NCI-H460 (cell line): ENCODE measurements around the gene SMARCAL1. TPM values are rescaled to one million over a fixed set of nuclear protein-coding genes. Genes with fewer than 3 reads are reported as not detected.

ENCODE experiments used
- DNase-seq: peaks from one replicate; pipeline ENCODE4 v3.0.0-alpha.2; 2016; ENCODE audit warnings: low read depth; ENCODE audit errors: extremely low read depth
- total RNA-seq: library from RNA; depleted of rRNA; stranded (reverse); fragments of >200 nt; shearing (Covaris generic); gene quantifications from 2 replicates; pipeline ENCODE4 v1.2.3, GENCODE V29; 2014

Gene SMARCAL1
- total RNA-seq, 1 experiment from 2014 or later, result 11.3 TPM

DNA sequence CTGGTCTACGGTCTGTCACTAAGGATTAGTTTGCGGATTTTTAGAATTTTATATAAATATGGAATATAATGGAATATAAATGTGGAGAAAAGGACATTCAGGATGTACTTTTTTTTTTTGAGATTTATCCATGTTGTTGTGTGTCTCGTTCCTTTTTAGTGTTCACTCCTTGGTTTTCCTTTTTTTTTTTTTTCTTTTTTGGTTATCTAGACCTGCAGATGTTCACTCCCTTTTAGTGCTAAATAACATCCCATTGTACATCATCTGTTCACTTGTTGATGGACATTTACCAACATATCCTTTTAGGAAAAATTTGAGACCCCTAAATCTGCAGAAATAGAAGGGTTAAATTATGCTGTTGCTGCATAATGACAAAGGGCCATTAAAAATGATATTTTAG, 60.9 kb downstream of the SMARCAL1 start:
- DNase-seq, result no peak

DNA sequence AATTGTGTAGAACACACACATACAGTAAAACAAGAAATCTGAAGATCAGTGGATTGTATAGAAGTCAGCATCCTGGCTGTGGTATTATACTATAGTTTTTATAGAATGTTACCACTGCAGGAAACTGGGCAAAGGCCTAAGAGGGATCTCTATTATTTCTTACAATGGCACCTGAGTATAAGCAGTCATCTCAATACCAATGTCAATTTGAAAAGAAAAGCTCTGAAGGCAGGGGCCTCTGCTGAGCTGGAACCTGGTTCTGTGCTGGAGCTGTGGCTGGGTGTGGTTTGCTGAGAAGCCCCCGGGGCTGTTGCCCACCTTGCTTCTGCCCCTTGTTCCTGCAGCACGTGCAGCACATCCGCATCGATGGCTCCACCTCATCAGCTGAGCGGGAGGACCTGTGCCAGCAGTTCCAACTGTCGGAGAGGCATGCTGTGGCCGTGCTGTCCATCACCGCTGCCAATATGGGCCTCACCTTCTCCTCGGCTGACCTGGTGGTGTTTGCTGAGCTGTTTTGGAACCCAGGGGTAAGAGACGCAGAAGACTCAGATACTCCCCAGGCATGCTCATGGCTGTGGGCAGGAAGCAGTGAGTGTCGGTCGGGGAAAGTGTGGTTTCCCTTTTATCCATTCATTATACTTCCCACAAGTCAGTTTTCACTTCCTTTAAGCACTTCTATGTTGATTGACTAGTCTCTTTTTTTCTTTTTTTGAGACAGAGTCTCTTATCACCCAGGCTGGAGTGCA, 62.8 kb downstream of the SMARCAL1 start:
- DNase-seq, result no peak

DNA sequence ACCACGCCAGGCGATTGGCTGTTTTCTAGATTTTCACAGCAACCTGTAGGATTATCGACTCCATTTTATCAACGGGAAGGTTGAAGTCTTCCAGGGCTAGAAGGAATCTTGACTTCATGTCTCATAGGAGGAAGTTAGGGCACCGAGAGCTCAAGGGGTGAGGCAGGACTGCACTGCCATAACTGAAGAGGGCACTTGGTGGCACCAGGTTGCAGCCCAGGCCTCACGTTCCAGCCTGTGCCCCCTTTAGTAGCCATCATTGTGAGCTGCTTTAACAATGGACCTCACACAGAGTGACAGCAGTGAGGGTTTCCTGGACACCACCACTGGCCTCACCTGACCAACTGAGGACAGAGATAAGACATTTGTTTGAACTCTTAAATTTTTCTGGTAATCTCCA, 63.5 kb downstream of the SMARCAL1 start:
- DNase-seq, result no peak

DNA sequence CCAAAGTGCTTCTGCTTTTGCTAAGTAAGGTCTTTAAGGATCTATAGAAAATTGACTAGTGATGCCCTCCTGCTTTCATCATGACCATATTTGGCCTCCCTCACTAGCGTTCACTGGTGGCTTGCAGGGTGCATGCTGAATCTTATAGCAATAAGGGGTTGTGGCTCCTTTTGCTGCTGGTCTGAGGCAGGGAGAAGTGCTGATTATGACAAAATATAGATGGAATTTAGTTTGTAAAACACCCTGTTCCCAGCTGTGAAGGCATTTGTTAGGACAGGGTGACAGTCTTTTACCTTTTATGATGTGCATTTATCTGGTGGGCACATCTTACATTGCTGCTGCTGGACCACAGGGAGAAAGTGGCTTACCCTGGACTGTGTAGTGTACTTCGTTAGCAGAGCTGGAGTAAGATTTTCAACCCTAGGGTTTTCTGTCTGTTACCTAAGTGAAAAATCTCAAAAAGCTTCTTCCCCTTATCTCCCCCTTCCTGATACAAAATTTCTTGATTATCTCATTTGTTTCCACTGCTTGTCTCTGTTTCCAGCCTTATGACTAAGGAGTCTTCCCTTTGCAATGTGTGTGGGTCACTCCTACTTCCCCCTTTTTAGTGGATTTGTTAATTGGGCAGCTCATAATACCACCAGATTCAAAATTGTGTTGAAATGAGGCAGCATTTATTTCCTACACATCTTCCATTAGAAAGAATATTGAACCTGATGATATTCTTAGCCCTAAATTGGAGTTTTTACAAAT, 65.2 kb downstream of the SMARCAL1 start:
- DNase-seq, result no peak

DNA sequence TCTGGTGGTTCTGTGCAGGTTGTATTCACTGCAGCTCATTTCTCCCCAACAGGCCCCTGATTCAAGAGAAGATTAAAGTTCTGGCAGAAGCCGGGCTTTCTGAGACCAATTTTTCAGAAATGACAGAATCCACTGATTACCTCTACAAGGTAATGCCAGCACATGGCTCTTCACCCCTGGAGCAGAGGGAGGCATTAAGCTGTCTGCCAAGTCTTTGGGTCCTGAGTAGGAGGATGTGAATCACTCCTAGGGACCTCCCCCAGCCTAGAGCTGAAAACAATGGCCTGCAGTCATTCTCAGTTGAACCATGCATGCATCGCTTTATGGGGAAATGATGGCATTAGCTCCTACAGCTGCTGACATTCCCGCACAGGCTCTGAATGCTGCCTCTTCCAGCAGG, 65.9 kb downstream of the SMARCAL1 start:
- no peak for DNase-seq

DNA sequence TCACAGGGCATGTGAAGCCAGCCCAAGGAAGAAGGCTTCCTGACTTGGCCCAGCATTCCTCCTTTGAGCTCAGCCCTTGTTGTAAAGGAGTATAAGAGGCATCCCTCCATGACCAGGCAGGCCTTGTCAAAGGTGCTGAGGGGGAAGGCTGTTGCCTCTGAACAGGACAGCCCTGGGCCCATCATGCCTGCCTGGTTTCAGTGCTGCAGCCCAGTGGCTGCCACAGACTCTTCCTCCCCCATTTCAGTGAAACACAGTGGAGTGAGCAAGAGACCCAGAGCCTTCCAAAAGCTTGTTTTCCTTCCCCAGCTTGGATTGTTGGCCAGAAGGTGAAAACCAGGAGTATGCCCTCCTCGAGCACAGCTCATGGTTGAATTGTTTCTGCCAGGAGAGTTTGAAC, 66.5 kb downstream of the SMARCAL1 start:
- no peak for DNase-seq

DNA sequence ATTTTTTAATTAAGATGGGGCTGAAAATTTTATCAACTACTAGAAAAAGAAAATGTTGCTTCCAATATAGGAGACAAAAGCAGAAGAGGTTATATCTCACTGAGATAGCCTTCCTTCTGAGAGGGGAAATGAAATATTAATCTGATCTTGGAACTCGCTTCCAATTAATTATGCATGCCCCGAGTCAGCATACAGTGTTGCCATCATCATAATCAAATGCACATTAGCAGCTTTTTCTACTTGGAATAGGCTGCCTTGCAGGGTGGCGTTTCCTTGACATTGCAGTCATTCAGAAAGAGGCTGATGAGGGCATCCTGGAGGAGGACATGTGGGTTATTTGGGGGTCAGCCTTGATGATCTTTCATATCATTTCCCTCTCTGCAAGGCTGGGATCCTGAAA, 67.9 kb downstream of the SMARCAL1 start:
- no peak for DNase-seq

DNA sequence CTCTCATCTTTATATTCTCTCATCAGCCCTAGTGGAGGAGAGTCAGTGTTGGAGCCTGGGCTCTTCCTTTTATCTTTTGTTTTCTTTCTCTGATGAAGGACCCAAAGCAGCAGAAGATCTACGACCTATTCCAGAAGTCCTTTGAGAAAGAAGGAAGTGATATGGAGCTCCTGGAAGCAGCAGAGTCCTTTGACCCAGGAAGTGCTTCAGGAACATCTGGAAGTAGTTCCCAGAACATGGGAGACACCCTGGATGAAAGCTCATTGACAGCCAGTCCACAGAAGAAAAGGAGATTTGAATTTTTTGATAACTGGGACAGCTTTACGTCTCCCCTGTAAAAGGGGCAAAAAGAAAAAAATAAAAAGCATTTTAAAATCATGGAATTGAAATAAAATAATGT, 70.4 kb downstream of the SMARCAL1 start:
- no peak for DNase-seq

DNA sequence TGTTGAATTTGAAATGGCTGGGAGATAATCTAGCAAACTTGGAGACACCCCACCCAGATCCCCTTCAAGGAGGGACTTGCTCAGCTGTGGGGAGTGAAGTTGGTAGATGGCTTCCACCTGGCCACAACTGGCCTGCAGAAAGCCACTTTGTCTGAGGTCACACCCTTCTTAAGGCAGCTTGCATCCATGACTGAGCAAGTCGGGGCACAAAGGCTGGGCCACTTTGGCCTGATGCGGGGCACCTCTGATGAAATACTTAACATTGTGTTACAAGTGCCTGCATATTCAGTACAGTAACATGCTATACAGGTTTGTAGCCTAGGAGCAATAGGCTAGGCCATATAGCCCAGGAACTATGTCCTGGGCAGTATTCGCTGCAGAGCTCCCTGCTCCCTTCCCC, 73.0 kb downstream of the SMARCAL1 start:
- DNase-seq, result no peak

DNA sequence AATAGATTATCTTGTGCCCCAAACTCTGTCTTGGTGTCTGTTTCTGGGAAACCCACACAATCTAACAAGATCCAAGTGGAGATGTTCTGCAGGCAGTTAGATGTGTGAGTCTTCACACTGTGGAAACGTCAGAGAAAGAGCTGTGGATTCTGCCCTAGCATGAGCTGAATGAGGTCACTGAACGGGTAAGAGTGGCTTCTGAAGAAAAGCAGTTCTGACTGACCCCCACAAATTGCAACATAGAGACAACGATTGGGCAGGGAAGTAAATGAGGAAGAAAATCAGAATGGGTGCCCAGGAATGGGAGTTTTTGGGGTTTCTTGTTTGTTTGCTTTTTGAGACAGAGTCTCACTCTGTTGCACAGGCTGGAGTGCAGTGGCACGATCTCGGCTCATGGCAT, 73.5 kb downstream of the SMARCAL1 start:
- no peak for DNase-seq

DNA sequence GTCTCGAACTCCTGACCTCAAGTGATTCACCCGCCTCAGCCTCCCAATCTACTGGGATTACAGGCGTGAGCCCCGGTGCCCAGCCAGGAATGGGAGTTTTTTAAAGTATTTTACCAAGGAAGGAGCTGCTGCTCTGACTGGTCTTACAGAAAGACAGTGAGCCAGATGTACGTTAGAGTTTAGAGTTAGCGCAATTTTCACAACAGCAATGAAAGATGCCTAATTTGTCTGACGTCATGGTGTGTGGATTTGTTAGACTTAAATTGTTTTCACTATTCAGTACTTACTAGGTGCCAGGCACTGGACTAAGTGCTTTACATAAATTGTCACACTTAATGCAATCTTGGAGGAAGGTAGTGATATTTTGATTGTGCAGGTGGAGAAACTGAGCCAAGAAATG, 74.0 kb downstream of the SMARCAL1 start:
- no peak for DNase-seq

DNA sequence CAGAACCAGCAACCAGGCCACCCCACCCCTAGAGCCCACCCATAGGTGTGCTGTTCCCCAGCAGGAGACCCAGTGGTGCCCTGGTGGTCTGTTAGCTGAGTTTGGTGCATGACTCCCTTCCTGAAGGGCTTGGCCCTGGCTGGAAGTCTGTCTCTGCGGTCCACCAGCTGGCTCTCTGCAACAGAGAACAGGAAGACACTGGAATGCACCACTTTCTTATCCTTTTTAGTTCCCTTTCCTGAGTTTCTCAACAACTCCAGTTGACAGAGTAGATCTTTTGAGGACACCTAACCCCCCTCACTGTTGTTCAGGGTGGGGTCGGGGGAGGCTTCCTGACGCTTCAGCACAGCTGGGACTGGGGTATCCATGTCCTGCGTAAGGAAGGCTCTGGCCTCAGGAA, 74.4 kb downstream of the SMARCAL1 start:
- DNase-seq, result no peak

DNA sequence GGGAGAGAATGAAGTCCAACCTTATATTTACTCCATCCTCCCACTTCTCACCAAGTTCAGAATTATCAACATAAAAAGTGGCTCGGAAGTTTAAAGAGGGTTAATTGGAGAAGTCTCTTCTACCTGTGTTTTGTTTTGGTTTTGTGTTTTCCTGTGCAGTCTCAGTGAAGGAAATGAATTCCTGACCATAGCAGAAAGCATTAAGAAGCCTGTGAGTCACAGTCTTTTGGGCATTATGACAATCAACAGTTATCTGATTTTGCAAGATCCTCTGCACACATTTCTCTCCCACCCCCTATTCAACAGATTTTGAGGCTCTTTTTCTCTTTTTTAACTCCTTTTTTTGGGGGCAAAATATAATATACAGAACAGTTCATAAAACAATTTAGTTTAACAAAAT, 77.8 kb downstream of the SMARCAL1 start:
- DNase-seq, result no peak

DNA sequence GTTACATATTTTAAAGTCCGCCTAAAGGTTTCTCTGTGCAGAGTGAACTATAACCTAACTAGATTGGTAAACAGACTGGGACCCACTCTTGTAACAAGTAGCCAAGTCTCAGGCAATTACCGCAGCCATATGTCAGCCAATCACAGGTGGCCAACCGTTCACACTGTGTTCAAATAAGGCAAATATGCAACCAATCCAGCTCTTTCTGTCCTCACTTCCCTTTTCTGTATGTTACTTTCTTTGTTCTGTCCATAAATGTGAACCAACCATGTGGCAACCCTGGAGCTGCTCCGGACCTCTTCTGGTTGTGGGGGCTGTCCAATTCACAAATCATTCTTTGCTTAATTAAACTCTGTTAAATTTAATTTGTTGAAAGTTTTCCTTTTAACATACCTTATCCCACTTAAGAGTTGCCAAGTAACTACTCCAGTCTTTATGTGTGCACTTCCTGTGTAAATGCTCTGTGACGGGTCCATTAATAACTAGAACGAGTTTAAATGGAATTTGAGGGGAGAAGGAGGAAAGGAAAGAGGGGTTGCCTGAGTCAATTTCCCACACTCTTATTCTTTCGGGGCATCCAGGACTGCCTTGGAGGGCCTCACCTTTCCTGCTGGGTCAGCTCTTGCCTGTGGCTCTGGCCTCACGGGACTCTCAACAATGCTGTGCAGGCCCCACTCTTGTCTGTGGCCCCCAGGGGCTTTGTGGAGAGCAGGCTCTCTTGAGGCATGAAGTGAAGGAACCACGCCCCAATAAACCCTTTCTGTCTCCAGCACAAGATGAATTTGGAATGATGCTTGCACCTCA, 79.7 kb downstream of the SMARCAL1 start:
- no peak for DNase-seq

DNA sequence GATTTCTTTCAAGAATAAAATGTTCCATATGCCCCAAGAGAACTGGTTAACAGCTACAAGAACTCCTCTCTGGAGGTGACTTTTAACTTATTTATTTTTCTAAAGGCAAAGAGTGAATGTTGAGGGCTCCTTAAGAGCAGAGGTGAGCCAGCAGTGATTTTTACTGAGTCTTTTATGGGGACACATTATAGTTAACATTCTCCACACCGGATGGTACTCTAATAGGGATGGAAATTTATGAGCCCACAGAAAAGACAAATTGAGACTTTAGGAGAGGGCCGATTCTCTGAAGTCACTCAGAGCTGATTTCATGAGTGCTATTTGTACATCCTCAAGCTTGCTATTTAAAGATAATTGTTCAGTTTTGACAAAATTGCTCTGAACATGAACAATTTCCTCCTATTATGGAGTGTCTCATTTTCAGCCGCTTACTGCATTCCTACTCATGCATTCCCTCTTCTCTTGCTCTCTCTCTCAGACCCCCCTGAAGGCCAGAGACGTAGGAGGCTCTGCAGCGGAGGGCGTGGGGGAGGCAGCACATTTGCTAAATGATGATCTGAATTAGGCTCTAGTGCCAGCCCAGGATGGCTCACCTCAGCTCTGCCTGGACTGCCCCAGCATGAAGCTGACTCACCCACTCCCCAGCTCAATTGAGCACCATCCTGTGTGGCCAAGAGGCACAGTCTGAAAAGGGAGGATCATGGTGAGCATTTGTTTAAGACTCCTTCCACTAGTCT, 80.5 kb downstream of the SMARCAL1 start:
- no peak for DNase-seq

DNA sequence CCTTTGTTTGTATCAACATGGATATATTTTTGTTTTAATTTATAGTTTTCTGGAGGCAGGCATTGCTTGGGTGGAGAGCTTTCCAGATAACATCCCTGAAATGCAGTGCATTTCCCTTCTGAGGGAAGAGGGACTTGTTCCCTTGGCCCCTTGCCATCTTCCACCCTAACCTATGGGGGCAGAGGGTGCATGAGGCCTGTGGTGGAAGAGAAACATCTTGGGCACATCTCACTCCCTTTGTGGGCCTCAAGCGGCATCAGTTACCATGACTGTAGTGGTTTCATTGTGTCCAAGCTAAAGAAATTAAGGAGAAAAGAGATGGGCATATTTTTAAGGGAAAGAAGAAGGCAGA, 81.0 kb downstream of the SMARCAL1 start:
- no peak for DNase-seq

DNA sequence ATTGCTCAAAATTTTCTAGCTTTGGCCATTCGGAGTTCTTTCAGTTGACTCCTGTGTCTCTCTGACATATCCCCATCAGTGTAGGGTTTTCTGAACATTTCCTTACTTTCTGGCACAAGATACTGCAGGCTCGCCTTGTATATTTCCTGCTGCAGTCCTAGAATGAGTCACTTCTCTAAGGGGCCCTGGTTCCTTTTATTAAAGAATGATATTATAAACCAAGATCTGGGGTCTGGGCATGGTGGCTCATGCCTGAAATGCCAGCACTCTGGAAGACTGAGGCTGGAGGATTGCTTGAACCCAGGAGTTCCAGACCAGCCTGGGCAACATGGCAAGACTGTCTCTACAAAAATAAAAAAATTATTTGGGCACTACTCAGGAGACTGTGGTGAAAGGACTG, 83.4 kb downstream of the SMARCAL1 start:
- DNase-seq, result no peak

DNA sequence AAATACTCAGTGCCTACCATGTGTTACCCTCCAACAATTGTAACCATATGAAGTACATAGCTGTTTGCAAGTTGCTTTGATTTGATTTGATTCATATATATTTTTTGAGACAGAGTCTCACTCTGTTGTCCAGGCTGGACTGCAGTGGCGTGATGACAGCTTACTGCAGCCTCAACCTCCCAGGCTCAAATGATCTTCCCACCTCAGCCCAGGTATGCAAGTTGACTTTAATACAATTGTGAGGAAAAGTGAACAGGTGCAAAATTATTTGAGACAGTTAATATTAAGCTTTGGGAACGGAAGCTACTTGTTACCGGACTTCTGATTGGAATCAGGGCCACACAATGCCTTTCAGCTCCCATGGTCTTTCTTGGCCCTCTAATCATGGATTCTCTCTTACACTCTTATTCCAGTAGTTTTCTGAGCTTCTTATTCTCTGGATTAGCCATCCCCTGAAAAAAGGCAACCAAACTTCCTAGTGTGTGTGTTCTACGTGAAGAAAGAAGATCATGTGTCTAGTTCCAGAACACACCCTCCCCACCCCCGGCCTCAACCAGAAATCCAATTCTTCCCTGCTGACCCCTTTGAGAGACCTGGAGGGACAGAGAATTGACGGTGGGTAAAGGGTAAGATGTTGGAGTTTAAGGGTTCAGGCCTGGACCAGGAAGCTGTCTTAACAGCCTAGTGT, 85.2 kb downstream of the SMARCAL1 start:
- no peak for DNase-seq

DNA sequence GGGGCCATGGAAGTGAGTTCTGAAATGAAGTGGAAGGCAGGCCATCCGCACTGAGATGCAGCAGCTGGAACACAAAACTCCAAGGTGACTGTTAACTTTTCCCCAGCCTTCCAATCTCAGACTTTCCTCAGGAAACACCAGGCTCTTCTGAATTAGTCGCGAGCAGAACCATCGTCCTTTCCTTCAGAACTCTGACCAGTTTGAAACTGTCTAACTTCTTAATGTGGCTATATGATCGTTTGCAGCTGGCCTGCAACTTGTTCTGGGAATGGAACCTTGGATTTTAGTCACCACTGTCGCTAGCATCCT, 85.7 kb downstream of the SMARCAL1 start:
- DNase-seq, result no peak
